ENCODE results near the gene PKNOX2.

GRCh38 chr11:125303694-125304093 is 139.1 kb downstream of the PKNOX2 start:
- no peak for TF ChIP-seq POLR2A (IDR thresholded peaks at IDR 0.05; ENCODE audit: low read length)
- no peak for TF ChIP-seq GATA1 (IDR thresholded peaks at IDR 0.05; ENCODE audit: low read depth, low read length)
